ENCODE measurements around the gene BHLHA9.
"Not testable (repeated sequence)": the region's sequence is repeated elsewhere in the genome, so short reads cannot be mapped to it uniquely, and the experiment has no call there.

The BHLHA9 gene

DNA sequence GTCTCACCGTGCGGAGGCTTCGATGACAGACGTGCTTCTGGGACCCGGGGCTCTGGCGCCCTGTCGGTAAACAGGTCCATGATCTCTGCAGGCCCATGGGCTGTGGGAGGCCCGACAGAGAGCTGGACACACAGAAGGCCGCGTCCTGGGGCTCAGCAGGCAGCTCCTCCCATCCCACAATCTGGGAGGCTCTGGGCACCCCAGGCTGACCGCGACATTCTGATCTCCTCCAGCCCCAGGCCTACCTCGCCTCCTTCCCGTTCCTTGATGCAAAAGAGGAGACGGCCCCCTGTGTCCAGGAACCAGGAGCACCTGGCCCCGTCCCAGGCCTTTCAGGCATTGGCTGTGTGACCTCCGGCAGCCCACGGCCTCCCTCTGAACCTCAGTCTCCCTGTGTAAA is 32.5 kb downstream of the BHLHA9 start:
- DNase-seq, result no peak

DNA sequence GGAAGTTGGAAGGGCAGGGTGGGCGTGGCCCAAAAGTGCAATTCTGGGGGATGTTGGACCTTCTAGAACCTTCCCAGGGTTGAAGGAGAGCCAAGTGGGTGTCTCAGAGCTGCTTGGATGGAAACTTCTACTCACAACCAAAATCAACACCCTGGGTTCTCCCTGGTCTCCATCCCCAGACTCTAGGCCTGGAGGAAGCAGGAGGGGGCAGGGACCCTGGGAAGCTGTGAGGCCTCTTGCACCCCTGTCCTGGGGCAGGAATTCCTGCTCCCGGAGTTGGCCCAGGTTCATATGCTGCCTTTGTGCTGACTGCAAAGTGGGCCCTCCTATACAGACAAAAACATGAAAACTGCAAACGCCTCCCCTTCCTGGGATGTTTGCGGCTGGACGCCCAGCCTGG is 34.3 kb downstream of the BHLHA9 start:
- no peak for DNase-seq

DNA sequence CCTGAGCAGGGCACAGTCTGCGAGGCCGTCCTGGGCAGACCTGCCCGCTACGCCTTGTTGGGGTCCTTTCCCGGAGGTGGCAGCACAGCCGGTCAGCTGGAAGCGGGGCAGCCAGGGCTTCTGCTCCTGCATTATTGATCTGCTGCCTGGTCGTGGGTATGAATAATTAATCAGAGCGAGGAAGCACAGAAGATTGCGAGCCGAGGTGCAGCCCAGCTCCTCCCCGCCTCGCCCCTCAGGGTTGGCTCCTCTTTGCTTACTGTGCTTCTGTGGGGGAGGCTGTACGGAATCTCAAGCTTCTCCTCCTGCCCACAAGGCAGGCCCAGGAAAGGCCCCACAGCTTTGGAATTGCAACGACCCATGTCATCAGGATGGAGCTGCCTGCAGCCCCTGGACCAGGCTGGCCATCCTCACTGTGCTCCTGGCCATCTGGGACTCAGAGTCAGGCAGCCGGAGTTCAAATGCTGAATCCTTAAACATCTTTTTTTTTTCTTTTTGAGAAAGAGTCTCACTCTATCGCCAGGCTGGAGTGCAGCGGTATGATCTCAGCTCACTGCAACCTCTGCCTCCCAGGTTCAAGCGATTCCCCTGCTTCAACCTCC is 34.8 kb downstream of the BHLHA9 start:
- no peak for DNase-seq

DNA sequence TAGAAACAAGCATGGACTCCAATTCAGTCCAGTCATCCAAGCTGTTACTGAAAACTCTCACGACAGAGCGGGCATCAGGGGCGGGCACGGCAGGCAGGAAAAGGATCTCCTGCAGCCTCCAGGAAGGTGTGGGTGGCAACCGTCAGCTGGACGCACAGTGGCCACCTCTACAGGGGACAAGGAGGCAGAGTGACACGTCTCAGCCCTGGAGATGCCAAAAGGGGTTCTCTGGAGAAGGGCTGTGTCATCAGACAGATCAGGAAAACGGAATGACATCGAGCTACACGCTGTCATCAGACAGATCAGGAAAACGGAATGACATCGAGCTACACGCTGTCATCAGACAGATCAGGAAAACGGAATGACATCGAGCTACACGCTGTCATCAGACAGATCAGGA is 37.6 kb downstream of the BHLHA9 start:
- DNase-seq, result not testable (repeated sequence)

DNA sequence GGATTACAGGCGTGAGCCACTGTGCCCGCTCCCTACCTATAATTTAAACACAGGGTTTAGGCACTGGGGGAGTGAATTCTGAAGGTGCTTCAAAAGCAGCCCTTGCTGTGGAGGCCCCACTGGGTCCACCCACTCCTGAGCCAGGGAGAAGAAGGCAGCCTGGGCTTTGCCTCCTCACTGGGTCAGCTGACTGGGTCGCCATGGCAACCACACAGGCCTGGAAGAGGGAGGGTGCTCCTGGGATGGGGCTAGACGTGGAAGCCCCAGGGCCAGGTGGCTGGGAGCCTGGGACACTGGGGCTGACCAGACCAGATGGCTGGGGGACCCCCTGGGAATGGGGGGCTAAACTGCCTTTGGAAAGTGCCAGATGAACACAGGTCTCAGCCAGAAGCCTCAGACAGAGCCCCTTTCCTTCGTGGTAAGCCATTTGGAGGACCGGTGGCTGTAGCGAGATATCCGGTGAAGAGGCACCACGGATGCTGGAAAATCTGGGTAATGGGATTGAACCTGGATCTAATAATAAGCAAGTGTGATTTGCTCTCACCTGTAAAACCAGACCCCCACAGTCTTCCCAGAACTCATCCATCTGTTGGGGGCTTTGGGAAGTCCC is 42.1 kb downstream of the BHLHA9 start:
- no peak for DNase-seq

DNA sequence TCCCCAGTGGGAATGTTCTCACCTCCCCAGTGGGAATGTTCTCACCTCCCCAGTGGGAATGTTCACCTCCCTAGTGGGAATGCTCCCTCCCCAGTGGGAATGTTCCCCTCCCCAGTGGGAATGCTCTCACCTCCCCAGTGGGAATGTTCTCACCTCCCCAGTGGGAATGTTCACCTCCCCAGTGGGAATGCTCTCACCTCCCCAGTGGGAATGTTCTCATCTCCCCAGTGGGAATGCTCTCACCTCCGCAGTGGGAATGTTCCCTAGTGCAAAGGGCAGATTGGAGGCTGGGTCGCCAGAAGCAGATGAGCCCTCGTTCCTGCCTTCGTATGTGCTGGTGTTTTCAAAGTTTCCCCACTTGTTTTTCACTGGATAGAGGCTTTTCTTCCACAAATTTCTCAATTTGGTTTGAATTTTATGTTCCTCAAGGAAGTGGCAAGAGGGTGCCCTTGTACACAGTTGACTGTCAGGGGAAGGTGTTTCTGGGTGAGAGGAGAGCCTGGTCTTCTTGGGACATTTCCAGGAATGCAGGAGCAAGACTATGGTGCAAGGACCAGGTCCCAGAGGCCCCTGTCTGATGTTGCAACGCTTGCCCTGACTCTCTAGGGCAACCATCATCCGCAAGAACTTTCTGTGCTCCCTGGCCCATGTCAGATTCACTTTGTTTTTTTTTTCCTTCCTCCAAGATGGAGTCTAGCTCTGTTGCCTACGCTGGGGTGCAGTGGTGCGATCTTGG is 43.2 kb downstream of the BHLHA9 start:
- DNase-seq, result no peak

DNA sequence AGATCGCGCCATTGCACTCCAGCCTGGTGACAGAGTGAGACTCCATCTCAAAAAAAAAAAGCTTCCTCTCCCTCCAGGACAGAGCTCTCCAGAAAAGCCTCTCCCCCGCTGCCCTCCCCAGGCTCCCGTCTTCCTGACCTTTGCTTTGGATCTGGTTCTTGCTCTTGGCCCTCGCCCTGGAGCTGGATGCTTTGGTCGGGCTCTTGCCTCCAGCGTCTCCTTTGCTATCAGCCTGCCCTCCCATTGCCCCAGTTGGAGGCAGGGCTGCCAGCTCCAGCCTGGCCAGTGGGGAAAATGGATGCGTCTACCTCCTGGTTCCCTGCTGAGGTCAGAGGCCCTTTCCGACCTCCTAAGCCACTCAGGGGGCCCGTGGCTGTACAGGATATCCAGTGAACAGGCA is 45.2 kb downstream of the BHLHA9 start:
- no peak for DNase-seq

DNA sequence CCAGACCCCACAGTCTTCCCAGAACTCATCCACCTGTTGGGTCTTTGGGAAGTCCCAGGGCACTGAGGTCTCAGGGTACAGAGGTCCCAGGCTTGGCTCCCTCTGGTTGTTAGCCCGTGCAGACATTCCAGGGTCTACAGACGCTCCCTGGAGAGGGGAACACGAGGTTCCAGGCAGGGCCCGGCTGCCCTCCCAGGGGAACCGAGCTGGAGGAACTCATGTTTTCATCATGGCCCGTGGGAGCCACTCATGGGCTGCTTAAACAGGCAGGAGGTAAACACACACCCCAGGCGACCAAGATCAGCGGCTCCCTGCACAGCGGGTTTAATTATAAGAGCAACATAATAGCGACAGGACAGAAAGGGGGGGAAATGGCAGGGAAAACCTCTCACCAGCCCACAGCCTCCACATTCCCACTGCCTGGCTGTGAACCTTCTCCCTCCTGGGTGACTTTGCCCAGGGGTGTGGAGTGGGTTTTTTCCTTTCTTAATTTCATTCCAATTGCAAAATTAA is 45.7 kb downstream of the BHLHA9 start:
- DNase-seq, result no peak
